H1 (cell line): ENCODE measurements around the gene EIF4E2. TPM values are rescaled to one million over a fixed set of nuclear protein-coding genes. Genes with fewer than 3 reads are reported as not detected.

Experiments
- CTCF ChIA-PET: fragments of 300-600 bp; sonication (Branson Sonifier 250); formaldehyde crosslinking; loops from one replicate; lab custom pipeline; 2021; ENCODE audit not compliant: partially characterized antibody; lab: Charles Lee
- POLR2A ChIA-PET: fragments of 300-600 bp; sonication (Branson Sonifier 250); formaldehyde crosslinking; loops from one replicate; lab custom pipeline; 2021; ENCODE audit warnings: inconsistent platforms; ENCODE audit not compliant: partially characterized antibody; lab: Charles Lee
- DNase-seq, 2 experiments: peaks; one replicate each; pipeline versions ENCODE4 v3.0.0 to v3.0.0-alpha.2; 2010 to 2022; ENCODE audit warnings: low spot score in 2 of 2, low read depth in 1 of 2, mixed read lengths in 1 of 2
- FAIRE-seq: peaks from 2 replicates; lab custom pipeline; 2011; peaks lifted over from hg19 to GRCh38; lab: Jason Lieb, UNC
- H2AFZ ChIP-seq: 2 replicates; pipeline ENCODE4 v1.8.1; 2012; ENCODE audit warnings: low read length, inconsistent platforms
- H2AK5ac ChIP-seq: 2 replicates; pipeline ENCODE4 v1.6.1; 2013; ENCODE audit warnings: low read depth, low read length
- H2BK120ac ChIP-seq: replicated peaks from 2 replicates; pipeline ENCODE3; 2013; ENCODE audit warnings: low read depth, low read length, inconsistent platforms
- H2BK12ac ChIP-seq: 2 replicates; pipeline ENCODE4 v1.6.1; 2013; ENCODE audit warnings: low read depth, low read length
- H2BK15ac ChIP-seq: 2 replicates; pipeline ENCODE4 v1.6.1; 2013; ENCODE audit warnings: low read length
- H2BK20ac ChIP-seq: 2 replicates; pipeline ENCODE4 v1.6.1; 2013; ENCODE audit warnings: low read length
- H2BK5ac ChIP-seq: 2 replicates; pipeline ENCODE4 v1.6.1; 2013; ENCODE audit warnings: low read depth, low read length
- H3K14ac ChIP-seq: 2 replicates; pipeline ENCODE4 v1.6.1; 2013; ENCODE audit warnings: inconsistent platforms; ENCODE audit not compliant: insufficient read length
- H3K18ac ChIP-seq: 2 replicates; pipeline ENCODE4 v1.6.1; 2013; ENCODE audit warnings: low read length; ENCODE audit errors: extremely low read depth
- H3K23ac ChIP-seq: 2 replicates; pipeline ENCODE4 v1.6.1; 2013; ENCODE audit warnings: inconsistent platforms; ENCODE audit not compliant: insufficient read length
- H3K23me2 ChIP-seq: 2 replicates; pipeline ENCODE4 v1.6.1; 2013; ENCODE audit warnings: low read depth, low read length
- H3K27ac ChIP-seq: 2 replicates; pipeline ENCODE4 v1.6.1; 2011; ENCODE audit warnings: low read depth, low read length, inconsistent platforms
- H3K27me3 ChIP-seq, 4 experiments: replicated peaks in 1 of 4; 1 replicate in 1 of 4; 2 replicates in 3 of 4; pipeline versions ENCODE4 v1.6.1 to v1.8.1; 2011 to 2013; ENCODE audit warnings: low read length in 3 of 4, mild to moderate bottlenecking in 3 of 4, inconsistent platforms in 2 of 4, mixed read lengths in 2 of 4, moderate library complexity in 1 of 4; ENCODE audit not compliant: control insufficient read depth in 3 of 4, insufficient read depth in 3 of 4; ENCODE audit errors: extremely low read depth in 1 of 4
- H3K36me3 ChIP-seq, 4 experiments: 2 replicates each; pipeline versions ENCODE4 v1.6.1 to v1.8.1; 2011 to 2013; ENCODE audit warnings: mild to moderate bottlenecking in 4 of 4, low read length in 3 of 4, moderate library complexity in 2 of 4, control low read depth in 1 of 4, inconsistent platforms in 1 of 4; ENCODE audit not compliant: insufficient read depth in 4 of 4, control insufficient read depth in 2 of 4
- H3K4ac ChIP-seq: replicated peaks from 2 replicates; pipeline ENCODE3; 2013; ENCODE audit warnings: low read length, low read depth, mixed read lengths, inconsistent platforms; ENCODE audit not compliant: insufficient read length
- H3K4me1 ChIP-seq, 4 experiments: replicated peaks in 1 of 4; 1 replicate in 1 of 4; 2 replicates in 3 of 4; pipeline versions ENCODE4 v1.6.1 to v1.8.1; 2011 to 2013; ENCODE audit warnings: low read length in 3 of 4, inconsistent platforms in 2 of 4, mixed read lengths in 1 of 4; ENCODE audit not compliant: insufficient read depth in 4 of 4, control insufficient read depth in 3 of 4
- H3K4me2 ChIP-seq, 2 experiments: 2 replicates each; pipeline versions ENCODE4 v1.6.1 to v1.8.1; 2011 to 2013; ENCODE audit warnings: low read depth in 2 of 2, low read length in 2 of 2, control low read depth in 1 of 2, inconsistent platforms in 1 of 2, mild to moderate bottlenecking in 1 of 2; ENCODE audit not compliant: insufficient read depth in 1 of 2
- H3K4me3 ChIP-seq, 4 experiments: fragments of 200-600, 300-600 bp in 1 of 4; sonication (generic), shearing (Covaris generic), sonication (Bioruptor Twin) in 1 of 4; 2 replicates each; pipeline versions ENCODE4 v1.5.1 to v1.8.1; 2011 to 2016; ENCODE audit warnings: low read length in 4 of 4, low read depth in 3 of 4, control low read depth in 2 of 4, inconsistent platforms in 2 of 4, mild to moderate bottlenecking in 2 of 4, mixed read lengths in 1 of 4, moderate library complexity in 1 of 4; ENCODE audit not compliant: insufficient read depth in 2 of 4; ENCODE audit errors: extremely low read depth in 1 of 4
- H3K56ac ChIP-seq: replicated peaks from 2 replicates; pipeline ENCODE3; 2013; ENCODE audit warnings: low read depth, mild to moderate bottlenecking, mixed read lengths, low read length, inconsistent platforms; ENCODE audit not compliant: insufficient read length
- H3K79me1 ChIP-seq: 2 replicates; pipeline ENCODE4 v1.6.1; 2013; ENCODE audit warnings: low read depth, low read length, control low read depth
- H3K79me2 ChIP-seq, 2 experiments: 2 replicates each; pipeline versions ENCODE4 v1.6.1 to v1.8.1; 2012 to 2013; ENCODE audit warnings: low read length in 2 of 2, mild to moderate bottlenecking in 2 of 2, inconsistent platforms in 1 of 2; ENCODE audit not compliant: insufficient read depth in 2 of 2, control insufficient read depth in 1 of 2
- H3K9ac ChIP-seq, 4 experiments: replicated peaks in 1 of 4; 1 replicate in 1 of 4; 2 replicates in 3 of 4; pipeline versions ENCODE4 v1.6.1 to v1.8.1; 2011 to 2013; ENCODE audit warnings: low read depth in 3 of 4, low read length in 3 of 4, control low read depth in 2 of 4, mild to moderate bottlenecking in 2 of 4, moderate library complexity in 2 of 4, inconsistent platforms in 1 of 4; ENCODE audit errors: extremely low read depth in 1 of 4
- H3K9me3 ChIP-seq, 2 experiments: 2 replicates each; pipeline versions ENCODE4 v1.6.1 to v1.8.1; 2012 to 2013; ENCODE audit warnings: mild to moderate bottlenecking in 2 of 2, moderate library complexity in 2 of 2, control low read depth in 1 of 2, inconsistent platforms in 1 of 2, low read depth in 1 of 2, low read length in 1 of 2, mixed read lengths in 1 of 2; ENCODE audit not compliant: insufficient read depth in 2 of 2
- H4K20me1 ChIP-seq, 2 experiments: replicated peaks in 1 of 2; 2 replicates each; pipeline versions ENCODE3 to v1.8.1; 2011 to 2013; ENCODE audit warnings: inconsistent platforms in 2 of 2, low read length in 2 of 2, mild to moderate bottlenecking in 1 of 2; ENCODE audit not compliant: insufficient read depth in 2 of 2, control insufficient read depth in 1 of 2
- H4K5ac ChIP-seq: 2 replicates; pipeline ENCODE4 v1.6.1; 2013; ENCODE audit warnings: low read length, low read depth, mixed read lengths, inconsistent platforms; ENCODE audit not compliant: insufficient read length
- H4K8ac ChIP-seq: 2 replicates; pipeline ENCODE4 v1.8.0; 2013; ENCODE audit warnings: mild to moderate bottlenecking, moderate library complexity, low read length, inconsistent platforms; ENCODE audit not compliant: insufficient read depth; ENCODE audit errors: extremely low read depth
- H4K91ac ChIP-seq: replicated peaks from 2 replicates; pipeline ENCODE3; 2013; ENCODE audit warnings: low read length, mixed read lengths, inconsistent platforms; ENCODE audit not compliant: insufficient read length
- CBX8 ChIP-seq: fragments of 300-800, 300-1000 bp; sonication (generic); IDR thresholded peaks from 2 replicates; pipeline ENCODE4 v1.7.1; 2016; ENCODE audit warnings: low read depth, low read length, borderline replicate concordance
- CEBPB ChIP-seq: IDR thresholded peaks from 2 replicates; pipeline ENCODE4 v1.6.1; 2012; ENCODE audit warnings: low read depth, low read length
- CREB1 ChIP-seq: IDR thresholded peaks from 2 replicates; pipeline ENCODE4 v1.6.1; 2012; ENCODE audit warnings: inconsistent platforms
- CTCF ChIP-seq, 3 experiments: IDR thresholded peaks; 1 replicate in 2 of 3; 2 replicates in 1 of 3; pipeline versions ENCODE4 v1.5.1 to v1.6.1; 2011; ENCODE audit warnings: low read length in 3 of 3, mild to moderate bottlenecking in 3 of 3, inconsistent platforms in 2 of 3, low read depth in 1 of 3, moderate library complexity in 1 of 3; ENCODE audit not compliant: insufficient read depth in 1 of 3; ENCODE audit errors: control extremely low read depth in 1 of 3
- RNF2 ChIP-seq: fragments of 200-900, 300-1000 bp; sonication (generic); IDR thresholded peaks from 2 replicates; pipeline ENCODE4 v1.7.1; 2016; ENCODE audit warnings: borderline replicate concordance, low read depth, mild to moderate bottlenecking, antibody characterized with exemption, low read length; ENCODE audit not compliant: poor library complexity, severe bottlenecking; ENCODE audit errors: missing control alignments
- SIRT6 ChIP-seq: IDR thresholded peaks from one replicate; pipeline ENCODE4 v1.7.1; 2012; ENCODE audit warnings: low read length, inconsistent platforms
- SP1 ChIP-seq: IDR thresholded peaks from 2 replicates; pipeline ENCODE4 v1.6.1; 2011; ENCODE audit warnings: low read depth, low read length
- SP2 ChIP-seq: IDR thresholded peaks from 2 replicates; pipeline ENCODE4 v1.6.1; 2012; ENCODE audit warnings: mild to moderate bottlenecking, low read length, inconsistent platforms
- USF2 ChIP-seq: IDR thresholded peaks from 2 replicates; pipeline ENCODE4 v1.6.1; 2011; ENCODE audit warnings: low read length, improper control_type of control experiment
- WGBS, 2 experiments: shearing (Covaris generic) in 1 of 2; methylation state at CpG; one replicate each; pipeline versions ENCODE4 v1.1.6 to v1.1.7; 2013 to 2015; ENCODE audit warnings: low lambda C conversion rate in 2 of 2, mixed read lengths in 2 of 2, inconsistent platforms in 1 of 2, low coverage in 1 of 2, missing lambda C conversion rate in 1 of 2; ENCODE audit not compliant: insufficient replicate concordance in 2 of 2, insufficient coverage in 1 of 2, insufficient read length in 1 of 2; ENCODE audit errors: extremely low coverage in 1 of 2, missing lambda C conversion rate in 1 of 2; 5-methylcytosine and 5-hydroxymethylcytosine counted together
- polyA plus RNA-seq, 7 experiments: library from polyadenylated mRNA; depleted of rRNA in 3 of 7; stranded (reverse) in 5 of 7; unstranded in 2 of 7; fragments of >200 nt in 5 of 7; fragments of 200-250 nt in 2 of 7; gene quantifications; 1 replicate in 5 of 7; 2 replicates in 1 of 7; 4 replicates in 1 of 7; pipeline versions ENCODE4 v1.2.1 to v1.2.3, GENCODE V29; 2011 to 2013; ENCODE audit warnings: missing spikeins in 2 of 7, mixed read lengths in 2 of 7
- total RNA-seq: library from RNA; stranded (reverse); fragmentation: NEBNext Ultra II Directional; extraction: Animal tissue kit (Norgen Biotek cat#: 25700); gene quantifications from 2 replicates; pipeline ENCODE4 v1.2.1, GENCODE V29; 2021
- TF ChIP-seq, protein P1 (sequence below): IDR thresholded peaks from 2 replicates; pipeline ENCODE4 v1.6.1; 2012; ENCODE audit warnings: inconsistent platforms

Gene EIF4E2
- total and polyA plus RNA-seq, 2 of the 8 experiments (the other 6 are each of a cell fraction or from before 2014, with no cell fraction given), result 39.4 to 114 TPM

DNA sequence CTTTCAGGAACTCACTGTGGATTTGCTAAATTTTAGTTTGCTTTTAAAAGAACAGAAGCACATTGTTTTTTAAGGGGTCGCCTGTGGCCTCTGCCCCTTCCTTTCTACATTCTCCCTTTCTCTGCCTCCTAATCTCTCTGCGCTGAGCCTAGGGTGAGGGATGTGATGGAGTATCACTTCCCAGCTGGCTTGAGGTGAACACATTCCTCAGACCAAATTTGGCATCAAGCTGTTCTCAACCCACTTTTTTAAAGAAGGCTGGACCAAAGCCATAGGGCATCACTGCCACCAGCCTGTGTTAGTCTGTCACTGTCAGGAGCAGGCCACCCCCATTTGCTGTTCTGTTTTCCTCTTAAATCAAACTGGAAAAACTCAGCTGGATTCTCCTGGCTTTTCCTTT is 27.4 kb downstream of the EIF4E2 start:
- Histone ChIP-seq H4K20me1 (no peaks in the 10 kb centered on the region), H3K4me2 (no peak overlapping the region), H3K14ac (no peak overlapping the region), H2BK12ac (no peak overlapping the region), H2AFZ (no peak overlapping the region), H3K4me3 (no peak overlapping the region), H3K56ac (no peak overlapping the region), H3K4ac (no peak overlapping the region), H2BK5ac (no peak overlapping the region), H3K9me3 (no peaks in the 10 kb centered on the region), H3K23me2 (no peaks in the 10 kb centered on the region), H4K91ac (no peak overlapping the region), H3K18ac (no peak overlapping the region), H2BK15ac (no peak overlapping the region), H3K23ac (no peak overlapping the region), H3K27ac (no peak overlapping the region), H2AK5ac (no peak overlapping the region), H3K79me2 (no peaks in the 10 kb centered on the region), H3K4me1 (no peaks in the 10 kb centered on the region), H2BK20ac (no peak overlapping the region), H3K27me3 (no peaks in the 10 kb centered on the region), H3K79me1 (no peaks in the 10 kb centered on the region), H4K8ac (no peak overlapping the region), H2BK120ac (no peak overlapping the region), H3K9ac (no peak overlapping the region), H3K36me3 (peaks cover 2 to 35% (median 17%) of the 10 kb centered on the region in 4 experiments; a peak in 7 of 8 replicates), H4K5ac (no peak overlapping the region)
- FAIRE-seq, result no peak
- 76% methylated on average over 2 of the region's 2 CpGs; no CpG with 5 or more reads in 1 of the 2 experiments for whole genome bisulfite sequencing, 2 experiments
- CTCF ChIA-PET, result interaction anchor here (0.6 to 1.7 kb wide), 5 partner anchors 9 to 93 kb away, joined by 3 to 6 read pairs (median 3); no protein-coding TSS in a partner anchor
- DNase-seq, result no peak
- POLR2A ChIA-PET, result no interaction called here
- TF ChIP-seq USF2 (no peak), CEBPB (no peak), CREB1 (no peak), SP2 (no peak), RNF2 (no peak), CTCF (IDR thresholded peaks at IDR 0.05; ENCODE audit: control extremely low read depth in 1 of 3, insufficient read depth in 1 of 3, low read depth in 1 of 3, low read length in 3 of 3) (no peak), SIRT6 (no peak), SP1 (no peak), CBX8 (no peak)
- TF ChIP-seq, protein P1, sequence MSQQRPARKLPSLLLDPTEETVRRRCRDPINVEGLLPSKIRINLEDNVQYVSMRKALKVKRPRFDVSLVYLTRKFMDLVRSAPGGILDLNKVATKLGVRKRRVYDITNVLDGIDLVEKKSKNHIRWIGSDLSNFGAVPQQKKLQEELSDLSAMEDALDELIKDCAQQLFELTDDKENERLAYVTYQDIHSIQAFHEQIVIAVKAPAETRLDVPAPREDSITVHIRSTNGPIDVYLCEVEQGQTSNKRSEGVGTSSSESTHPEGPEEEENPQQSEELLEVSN, result no peak
